Measurements from ENCODE around the gene PID1.

The PID1 gene

GRCh38 chr2:228987441-228988155 is 283.5 kb downstream of the PID1 start:
- no peak for DNase-seq

- DNase-seq: no peak
Observed at GRCh38 chr2:228986961-228987360, 284.1 kb downstream of the PID1 start.

GRCh38 chr2:228983700-228984099 is 287.4 kb downstream of the PID1 start:
- DNase-seq: no peak

- no peak for DNase-seq
Observed at GRCh38 chr2:228974169-228974568, 296.9 kb downstream of the PID1 start.
